PC-3 (cell line): Measurements from ENCODE around the gene TBC1D21. TPM values are rescaled to one million over a fixed set of nuclear protein-coding genes. Genes with fewer than 3 reads are reported as not detected.

Experiments
- ATAC-seq: fragments of 200-7000 bp; cut with Tn5 transposase; 2 replicates; pipeline ENCODE4 v1.9.1; 2020; ENCODE audit warnings: mild to moderate bottlenecking, moderate library complexity
- BruUV-seq: library from RNA; stranded (reverse); fragments of 400-500 nt; replicated peaks from 2 replicates; lab custom pipeline; 2021; lab: Mats Ljungman, UMichigan
- CTCF ChIA-PET: fragments of 300-600 bp; sonication (Branson Sonifier 250); formaldehyde crosslinking; loops from one replicate; lab custom pipeline; 2022; ENCODE audit warnings: antibody characterized with exemption; lab: Charles Lee
- POLR2A ChIA-PET: fragments of 300-600 bp; sonication (Branson Sonifier 250); formaldehyde crosslinking; loops from one replicate; lab custom pipeline; 2022; ENCODE audit warnings: antibody characterized with exemption; ENCODE audit not compliant: unreplicated experiment; lab: Charles Lee
- DNase-seq: peaks from one replicate; pipeline ENCODE4 v3.0.0-alpha.2; 2015
- H2AFZ ChIP-seq: fragments of 300-600 bp; sonication (generic); 2 replicates; pipeline ENCODE4 v1.6.0; 2016; ENCODE audit warnings: antibody characterized with exemption, low read length
- H3F3A ChIP-seq: fragments of 300-600 bp; sonication (generic); one replicate; pipeline ENCODE4 v1.6.0; 2017; ENCODE audit warnings: antibody characterized with exemption, low read length, control low read depth, mild to moderate bottlenecking; ENCODE audit not compliant: unreplicated experiment
- H3K27ac ChIP-seq: fragments of 300-600 bp; sonication (generic); 2 replicates; pipeline ENCODE4 v1.5.1; 2016; ENCODE audit warnings: mild to moderate bottlenecking, low read length
- H3K27me3 ChIP-seq: fragments of 300-600 bp; sonication (generic); 2 replicates; pipeline ENCODE4 v1.6.1; 2016; ENCODE audit warnings: low read length, mixed read lengths
- H3K36me3 ChIP-seq: fragments of 300-600 bp; sonication (generic); 2 replicates; pipeline ENCODE4 v1.6.1; 2016; ENCODE audit warnings: low read depth, mixed run types, low read length, mixed read lengths
- H3K4me1 ChIP-seq: fragments of 300-600 bp; sonication (generic); 2 replicates; pipeline ENCODE4 v1.5.1; 2016; ENCODE audit warnings: low read length; ENCODE audit not compliant: insufficient read depth
- H3K4me2 ChIP-seq: fragments of 300-600 bp; sonication (generic); 2 replicates; pipeline ENCODE4 v1.6.0; 2016; ENCODE audit warnings: low read length
- H3K4me3 ChIP-seq: fragments of 300-600 bp; sonication (generic); 2 replicates; pipeline ENCODE4 v1.5.1; 2016; ENCODE audit warnings: mild to moderate bottlenecking, low read length, mixed read lengths
- H3K79me2 ChIP-seq: fragments of 300-600 bp; sonication (generic); 2 replicates; pipeline ENCODE4 v1.6.1; 2017; ENCODE audit warnings: low read length, mixed read lengths
- H3K9ac ChIP-seq: fragments of 300-600 bp; sonication (generic); 2 replicates; pipeline ENCODE4 v1.6.0; 2016; ENCODE audit warnings: mild to moderate bottlenecking, low read length
- H3K9me2 ChIP-seq: fragments of 300-600 bp; sonication (generic); replicated peaks from 2 replicates; pipeline ENCODE4 v1.6.1; 2016; ENCODE audit warnings: mixed run types, low read length, mixed read lengths
- H3K9me3 ChIP-seq: fragments of 300-600 bp; sonication (generic); 2 replicates; pipeline ENCODE4 v1.6.1; 2016; ENCODE audit warnings: low read length, mixed read lengths
- H4K20me1 ChIP-seq: fragments of 300-600 bp; sonication (generic); 2 replicates; pipeline ENCODE4 v1.6.1; 2016; ENCODE audit warnings: low read length, mixed read lengths
- CTCF ChIP-seq: fragments of 300-600 bp; sonication (generic); conservative IDR thresholded peaks from 2 replicates; pipeline ENCODE4 v1.5.1; 2017; ENCODE audit warnings: antibody characterized with exemption, low read depth, mild to moderate bottlenecking, low read length
- EZH2 ChIP-seq: fragments of 300-600 bp; sonication (generic); IDR thresholded peaks from one replicate; pipeline ENCODE4 v1.6.1; 2017; ENCODE audit warnings: antibody characterized with exemption, mild to moderate bottlenecking, low read length; ENCODE audit not compliant: unreplicated experiment
- EZH2phosphoT487 ChIP-seq: fragments of 300-600 bp; sonication (generic); IDR thresholded peaks from 2 replicates; pipeline ENCODE4 v1.6.1; 2018; ENCODE audit warnings: mild to moderate bottlenecking, antibody characterized with exemption, low read length, borderline replicate concordance
- intact Hi-C: fragments of 100-400 bp; cut with micrococcal nuclease; formaldehyde crosslinking; loops from 2 replicates; pipeline ENCODE4 v1.9.0; 2023
- total RNA-seq: library from RNA; depleted of rRNA; stranded (reverse); fragments of >200 nt; gene quantifications from 2 replicates; pipeline ENCODE4 v1.2.3, GENCODE V29; 2014

Gene TBC1D21
- total RNA-seq, 1 experiment from 2014 or later = not detected

- no peak for DNase-seq
- no peaks in the 10 kb centered on the region for H3K79me2 ChIP-seq
- no peaks in the 10 kb centered on the region for H3K9me3 ChIP-seq
- H3F3A ChIP-seq = no peaks in the 10 kb centered on the region
- H3K9me2 ChIP-seq = no peaks in the 10 kb centered on the region
- no peak overlapping the region for H3K9ac ChIP-seq
- TF ChIP-seq EZH2 (no peak), EZH2phosphoT487 (no peak), CTCF (no peak)
- H4K20me1 ChIP-seq = no peaks in the 10 kb centered on the region
- no peak overlapping the region for H3K27ac ChIP-seq
- no peak overlapping the region for H3K4me3 ChIP-seq
- H2AFZ ChIP-seq = no peak overlapping the region
- H3K4me2 ChIP-seq = no peak overlapping the region
- POLR2A ChIA-PET = no interaction called here
- no TSS peak for BruUV-seq
- CTCF ChIA-PET = no interaction called here
- intact Hi-C loops = no loop called here
- ATAC-seq = no peak
- no peaks in the 10 kb centered on the region for H3K36me3 ChIP-seq
- H3K27me3 ChIP-seq = peaks cover 39% of the 10 kb centered on the region
- H3K4me1 ChIP-seq = no peaks in the 10 kb centered on the region
Measured at GRCh38 chr15:73858062-73858461, 15.3 kb upstream of the TBC1D21 start.

DNA sequence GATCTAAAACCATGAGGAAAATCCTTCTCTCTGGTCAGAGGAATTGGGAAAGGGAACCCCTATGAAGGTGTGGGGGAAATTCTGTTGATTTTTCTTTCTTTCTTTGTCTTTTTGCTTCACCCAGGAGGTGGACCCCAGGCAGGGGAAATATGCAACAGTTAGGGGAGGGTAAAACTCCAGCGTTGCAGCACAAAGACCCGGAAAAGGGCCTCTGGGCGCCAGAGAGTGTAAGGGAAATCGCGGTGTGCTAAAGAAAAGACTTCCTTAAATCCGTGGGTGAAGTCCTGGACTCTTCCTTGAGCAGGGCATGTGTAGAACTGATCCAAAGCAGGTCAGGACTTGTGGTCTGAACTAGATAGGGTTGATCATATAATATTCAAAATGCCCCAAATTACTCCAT lies 11.1 kb upstream of the TBC1D21 start:
- Histone ChIP-seq H3K4me3 (no peak overlapping the region), H3K9me2 (no peaks in the 10 kb centered on the region), H3K36me3 (no peaks in the 10 kb centered on the region), H3K4me2 (no peak overlapping the region), H3K27me3 (peaks cover 60% of the 10 kb centered on the region), H3K9me3 (no peaks in the 10 kb centered on the region), H2AFZ (no peak overlapping the region), H3K9ac (no peak overlapping the region), H3F3A (no peaks in the 10 kb centered on the region), H3K4me1 (no peaks in the 10 kb centered on the region), H4K20me1 (no peaks in the 10 kb centered on the region), H3K79me2 (no peaks in the 10 kb centered on the region), H3K27ac (no peak overlapping the region)
- no TSS peak for BruUV-seq
- POLR2A ChIA-PET = no interaction called here
- no peak for ATAC-seq
- no peak for DNase-seq
- intact Hi-C loops = no loop called here
- TF ChIP-seq EZH2phosphoT487 (no peak), CTCF (no peak), EZH2 (no peak)
- CTCF ChIA-PET = no interaction called here

DNA sequence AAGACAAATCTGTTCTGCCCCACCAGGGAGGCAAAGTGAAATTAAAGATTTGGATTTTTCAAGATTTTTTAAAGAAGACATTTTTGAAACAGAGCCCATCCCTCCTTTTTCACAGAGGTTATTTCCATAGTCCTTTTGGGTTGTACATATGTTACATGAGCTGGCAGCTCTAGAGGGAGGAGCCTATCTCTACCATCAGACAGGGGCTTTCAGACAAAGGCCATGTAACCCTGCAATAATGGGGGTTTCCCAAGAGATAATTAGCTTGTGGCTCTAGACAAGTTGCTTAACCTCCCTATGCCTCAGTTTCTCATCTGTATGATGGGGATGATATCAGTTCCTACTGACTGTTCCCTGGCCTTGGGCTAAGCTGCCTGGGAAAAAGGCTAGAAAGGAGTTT lies 8.0 kb upstream of the TBC1D21 start:
- POLR2A ChIA-PET = no interaction called here
- Histone ChIP-seq H3K9me3 (no peaks in the 10 kb centered on the region), H4K20me1 (no peaks in the 10 kb centered on the region), H3K4me1 (no peaks in the 10 kb centered on the region), H3K79me2 (no peaks in the 10 kb centered on the region), H3K9me2 (no peaks in the 10 kb centered on the region), H3K4me3 (no peak overlapping the region), H3F3A (no peaks in the 10 kb centered on the region), H3K27ac (no peak overlapping the region), H3K9ac (no peak overlapping the region), H3K27me3 (peaks cover 74% of the 10 kb centered on the region), H2AFZ (no peak overlapping the region), H3K4me2 (no peak overlapping the region), H3K36me3 (no peaks in the 10 kb centered on the region)
- DNase-seq (no peak), ATAC-seq (no peak)
- CTCF ChIA-PET = interaction anchor here (0.5 kb wide), 1 partner anchor 54 kb away, joined by 3 read pairs; no protein-coding TSS in a partner anchor
- intact Hi-C loops = no loop called here
- BruUV-seq = no TSS peak
- no peak for TF ChIP-seq CTCF
- no peak for TF ChIP-seq EZH2phosphoT487
- TF ChIP-seq EZH2 = no peak
